IMR-90 (cell line): ENCODE results near the gene CKAP5. TPM values are rescaled to one million over a fixed set of nuclear protein-coding genes. Genes with fewer than 3 reads are reported as not detected.

Source experiments
- ATAC-seq: fragments of 200-7000 bp; cut with Tn5 transposase; 2 replicates; pipeline ENCODE4 v1.9.1; 2020; ENCODE audit warnings: low read depth, mild to moderate bottlenecking, moderate library complexity
- BruUV-seq: library from RNA; stranded (reverse); fragments of 400-500 nt; replicated peaks from 2 replicates; lab custom pipeline; 2021; lab: Mats Ljungman, UMichigan
- CTCF ChIA-PET: fragments of 300-600 bp; formaldehyde crosslinking; extraction: SDS; loops from one replicate; lab custom pipeline; 2021; ENCODE audit warnings: antibody characterized with exemption; lab: Yijun Ruan, JAX
- POLR2A ChIA-PET: fragments of 300-600 bp; sonication (Branson Sonifier 250); formaldehyde crosslinking; loops from one replicate; lab custom pipeline; 2022; ENCODE audit warnings: antibody characterized with exemption; ENCODE audit not compliant: unreplicated experiment; lab: Charles Lee
- DNase-seq: peaks from one replicate; pipeline ENCODE4 v3.0.0; 2013
- H2AFZ ChIP-seq: replicated peaks from 2 replicates; pipeline ENCODE3; 2013; ENCODE audit warnings: low read length, mild to moderate bottlenecking; ENCODE audit not compliant: poor library complexity
- H2AK5ac ChIP-seq: 2 replicates; pipeline ENCODE4 v1.6.1; 2013; ENCODE audit warnings: low read depth, low read length, inconsistent platforms
- H2AK9ac ChIP-seq: replicated peaks from 2 replicates; pipeline ENCODE3; 2013; ENCODE audit warnings: mild to moderate bottlenecking, low read depth, low read length, moderate library complexity; ENCODE audit not compliant: poor library complexity
- H2BK120ac ChIP-seq: 2 replicates; pipeline ENCODE4 v1.6.1; 2013; ENCODE audit warnings: low read depth, low read length, inconsistent platforms
- H2BK15ac ChIP-seq: 3 replicates; pipeline ENCODE4 v1.6.1; 2013; ENCODE audit warnings: low read depth, low read length, inconsistent platforms
- H2BK20ac ChIP-seq: 2 replicates; pipeline ENCODE4 v1.6.1; 2013; ENCODE audit warnings: low read depth, mild to moderate bottlenecking, inconsistent platforms, low read length, moderate library complexity
- H2BK5ac ChIP-seq: 2 replicates; pipeline ENCODE4 v1.6.1; 2013; ENCODE audit warnings: mild to moderate bottlenecking, low read depth, low read length, inconsistent platforms; ENCODE audit not compliant: poor library complexity, severe bottlenecking
- H3K14ac ChIP-seq: replicated peaks from 2 replicates; pipeline ENCODE4 v1.6.1; 2013; ENCODE audit warnings: low read depth, low read length, inconsistent platforms
- H3K18ac ChIP-seq: 2 replicates; pipeline ENCODE4 v1.6.1; 2013; ENCODE audit warnings: low read depth, low read length, control low read depth
- H3K23ac ChIP-seq: 2 replicates; pipeline ENCODE4 v1.6.1; 2013; ENCODE audit warnings: low read depth, low read length, inconsistent platforms
- H3K27ac ChIP-seq: 2 replicates; pipeline ENCODE4 v1.5.1; 2013; ENCODE audit warnings: mild to moderate bottlenecking, control low read depth, low read length; ENCODE audit not compliant: insufficient read depth
- H3K27me3 ChIP-seq: 2 replicates; pipeline ENCODE4 v1.6.1; 2013; ENCODE audit warnings: low read length; ENCODE audit not compliant: control insufficient read depth, insufficient read depth
- H3K36me3 ChIP-seq: 2 replicates; pipeline ENCODE4 v1.6.1; 2013; ENCODE audit warnings: low read length, mixed read lengths; ENCODE audit not compliant: control insufficient read depth, insufficient read depth
- H3K4ac ChIP-seq: 2 replicates; pipeline ENCODE4 v1.6.1; 2013; ENCODE audit warnings: low read depth, low read length, inconsistent platforms
- H3K4me1 ChIP-seq: 2 replicates; pipeline ENCODE4 v1.6.1; 2013; ENCODE audit warnings: low read length, mixed read lengths; ENCODE audit not compliant: control insufficient read depth, insufficient read depth
- H3K4me2 ChIP-seq: 2 replicates; pipeline ENCODE4 v1.6.1; 2013; ENCODE audit warnings: low read depth, mild to moderate bottlenecking, control low read depth, low read length, moderate library complexity
- H3K4me3 ChIP-seq: 2 replicates; pipeline ENCODE4 v1.5.1; 2013; ENCODE audit warnings: low read depth, mild to moderate bottlenecking, control low read depth, low read length, moderate library complexity; ENCODE audit not compliant: insufficient read depth
- H3K56ac ChIP-seq: 2 replicates; pipeline ENCODE4 v1.6.1; 2013; ENCODE audit warnings: low read length, inconsistent platforms; ENCODE audit not compliant: insufficient read depth; ENCODE audit errors: extremely low read depth
- H3K79me1 ChIP-seq, 2 experiments: 2 replicates each; pipeline ENCODE4 v1.6.1; 2013; ENCODE audit warnings: low read length in 2 of 2, inconsistent platforms in 1 of 2, low read depth in 1 of 2
- H3K9ac ChIP-seq: 2 replicates; pipeline ENCODE4 v1.6.1; 2013; ENCODE audit warnings: low read depth, low read length, control low read depth
- H3K9me1 ChIP-seq: 2 replicates; pipeline ENCODE4 v1.6.1; 2013; ENCODE audit warnings: low read length, inconsistent platforms; ENCODE audit not compliant: insufficient read depth
- H3K9me3 ChIP-seq: 2 replicates; pipeline ENCODE4 v1.6.1; 2013; ENCODE audit warnings: low read length; ENCODE audit not compliant: control insufficient read depth, insufficient read depth
- H4K20me1 ChIP-seq: 2 replicates; pipeline ENCODE4 v1.6.1; 2013; ENCODE audit warnings: low read length, inconsistent platforms; ENCODE audit not compliant: insufficient read depth
- H4K5ac ChIP-seq: 2 replicates; pipeline ENCODE4 v1.6.1; 2013; ENCODE audit warnings: mild to moderate bottlenecking, low read depth, low read length, control low read depth
- H4K8ac ChIP-seq, 2 experiments: 2 replicates each; pipeline ENCODE4 v1.6.1; 2013; ENCODE audit warnings: low read depth in 2 of 2, low read length in 2 of 2, control low read depth in 1 of 2, inconsistent platforms in 1 of 2
- H4K91ac ChIP-seq: 2 replicates; pipeline ENCODE4 v1.6.1; 2013; ENCODE audit warnings: low read depth, low read length, inconsistent platforms; ENCODE audit not compliant: insufficient read depth
- BHLHE40 ChIP-seq: fragments of 150-350 bp; IDR thresholded peaks from 2 replicates; pipeline ENCODE4 v1.6.1; 2016; ENCODE audit warnings: mild to moderate bottlenecking, low read depth, low read length
- CEBPB ChIP-seq: IDR thresholded peaks from 2 replicates; pipeline ENCODE4 v1.6.1; 2012; ENCODE audit warnings: low read depth, low read length, improper control_type of control experiment
- CHD1 ChIP-seq: IDR thresholded peaks from 2 replicates; pipeline ENCODE4 v1.6.1; 2012; ENCODE audit warnings: low read depth, low read length, improper control_type of control experiment
- FOS ChIP-seq: fragments of 150-350 bp; IDR thresholded peaks from 2 replicates; pipeline ENCODE4 v1.6.1; 2016; ENCODE audit warnings: low read depth, low read length
- MAZ ChIP-seq: IDR thresholded peaks from 2 replicates; pipeline ENCODE4 v1.6.1; 2012; ENCODE audit warnings: low read depth, mild to moderate bottlenecking, low read length, improper control_type of control experiment, moderate library complexity, borderline replicate concordance
- NFE2L2 ChIP-seq: fragments of 150-350 bp; IDR thresholded peaks from 2 replicates; pipeline ENCODE4 v1.6.1; 2016; ENCODE audit warnings: low read depth, mild to moderate bottlenecking, low read length
- POLR2A ChIP-seq: IDR thresholded peaks from 2 replicates; pipeline ENCODE4 v1.6.1; 2012; ENCODE audit warnings: mild to moderate bottlenecking, low read depth, low read length
- RAD21 ChIP-seq: IDR thresholded peaks from 2 replicates; pipeline ENCODE4 v1.6.1; 2012; ENCODE audit warnings: low read length, improper control_type of control experiment
- RFX5 ChIP-seq: IDR thresholded peaks from 2 replicates; pipeline ENCODE4 v1.8.0; 2012; ENCODE audit warnings: low read depth, mild to moderate bottlenecking, low read length, moderate library complexity
- SMC3 ChIP-seq: fragments of 150-350 bp; IDR thresholded peaks from 2 replicates; pipeline ENCODE4 v1.6.1; 2016; ENCODE audit warnings: low read depth, mild to moderate bottlenecking, antibody characterized with exemption, low read length, moderate library complexity
- WGBS, 2 experiments: methylation state at CpG; one replicate each; pipeline versions ENCODE4 v1.1.5 to v1.1.7; 2013; ENCODE audit warnings: missing lambda C conversion rate in 2 of 2; ENCODE audit not compliant: insufficient read length in 1 of 2; ENCODE audit errors: extremely low coverage in 2 of 2; 5-methylcytosine and 5-hydroxymethylcytosine counted together
- dilution Hi-C: fragments of 300-500 bp; cut with HindIII; formaldehyde crosslinking; loops from one replicate; pipeline ENCODE4 v1.14.3; 2018; ENCODE audit warnings: low sequenced_read_pairs; ENCODE audit not compliant: unreplicated experiment
- in situ Hi-C: fragments of 300-500 bp; cut with MboI; formaldehyde crosslinking; loops from 3 replicates; pipeline ENCODE4 v1.14.3; 2019; ENCODE audit warnings: low sequenced_read_pairs, inconsistent platforms, mixed read lengths
- intact Hi-C: fragments of 100-400 bp; cut with micrococcal nuclease; formaldehyde crosslinking; loops from 2 replicates; pipeline ENCODE4 v1.10.0; 2022
- polyA plus RNA-seq, 3 experiments: library from polyadenylated mRNA; depleted of rRNA; stranded (reverse); fragments of >200 nt; gene quantifications; 2 replicates each; pipeline ENCODE4 v1.2.3, GENCODE V29; 2012; ENCODE audit warnings: low replicate concordance in 1 of 3
- total RNA-seq: library from RNA; depleted of rRNA; stranded (reverse); fragments of >200 nt; gene quantifications from 2 replicates; pipeline ENCODE4 v1.2.3, GENCODE V29; 2012
- TF ChIP-seq, protein P1 (sequence below): conservative IDR thresholded peaks from 2 replicates; pipeline ENCODE4 v1.5.1; 2012; ENCODE audit warnings: mild to moderate bottlenecking, low read depth, low read length, improper control_type of control experiment
- TF ChIP-seq, protein P2 (sequence below): fragments of 150-350 bp; IDR thresholded peaks from 2 replicates; pipeline ENCODE4 v1.6.1; 2017; ENCODE audit warnings: mild to moderate bottlenecking, antibody characterized with exemption, low read length, low read depth
- TF ChIP-seq, protein P3 (sequence below): fragments of 150-350 bp; IDR thresholded peaks from 2 replicates; pipeline ENCODE4 v1.6.1; 2016; ENCODE audit warnings: low read depth, mild to moderate bottlenecking, low read length, moderate library complexity, borderline replicate concordance

Gene CKAP5
- total and polyA plus RNA-seq, 2 of the 4 experiments (the other 2 are of a cell fraction): 59.5 to 79.2 TPM

DNA sequence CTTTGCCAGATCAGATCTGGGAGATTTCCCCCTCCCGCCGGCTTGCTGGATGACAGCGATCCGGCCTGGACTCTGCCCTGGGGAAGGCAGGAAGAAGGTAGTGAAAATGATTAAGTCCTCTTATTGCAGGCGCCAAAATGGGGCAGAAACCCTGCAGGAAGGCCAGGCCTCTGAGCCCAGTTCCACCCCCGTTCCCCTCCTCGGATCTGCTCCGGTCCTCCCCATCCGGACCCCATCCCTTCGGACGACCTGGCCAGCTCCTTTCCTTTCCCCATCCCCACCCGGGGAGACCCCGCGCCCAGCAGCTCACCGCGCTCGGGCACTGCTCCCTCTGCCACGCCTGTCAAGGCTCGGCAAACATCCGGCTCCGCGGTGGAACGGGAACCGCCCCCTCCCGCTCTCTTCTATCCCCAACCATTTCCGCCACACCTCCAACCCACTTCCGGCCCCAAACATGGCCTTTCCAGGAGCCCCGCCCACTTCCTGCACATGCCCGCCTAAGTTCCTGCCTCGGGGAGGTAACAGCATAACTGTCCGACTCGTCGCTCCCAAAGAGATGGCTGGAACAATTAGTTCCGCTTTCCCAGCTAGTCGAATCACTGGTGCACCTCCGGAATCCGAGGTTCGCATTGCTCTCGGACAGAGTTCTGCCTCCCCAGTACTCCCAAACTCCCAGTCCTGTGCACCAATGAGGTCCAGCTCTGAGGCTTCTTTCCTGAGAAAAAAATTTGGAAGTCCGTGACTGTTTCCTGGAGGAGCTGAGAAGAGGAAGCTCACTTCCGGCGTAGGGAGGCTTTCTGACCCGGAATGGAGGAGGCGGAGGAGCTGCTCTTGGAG lies 145.6 kb downstream of the CKAP5 start, which contains the start of the genes ARHGAP1 and ZNF408:
Gene ARHGAP1, minus strand, starts transcription at position 379 of the 837 bp plus-strand sequence. CDS start 4,512 bp downstream, outside the sequence.
Gene ZNF408, plus strand, starts transcription at position 791 of the 837 bp plus-strand sequence. Its CDS starts 17 bp downstream, at position 808.
- peak within 1 kb of the TSS; percentile 99 for H3K14ac ChIP-seq
- WGBS, 2 experiments: 0% methylated on average over 20 of the region's 44 CpGs; no CpG with 5 or more reads in 1 of the 2 experiments
- ChIA-PET POLR2A (interaction anchor here (0.6 to 1.3 kb wide), 5 partner anchors 10 to 409 kb away, joined by 3 to 5 read pairs (median 3); no protein-coding TSS in a partner anchor), CTCF (interaction anchor here (0.6 kb wide), 1 partner anchor 352 kb away, joined by 3 read pairs; no protein-coding TSS in a partner anchor)
- peak within 1 kb of the TSS; percentile 98 for H3K9ac ChIP-seq
- dilution Hi-C loops: no loop called here
- peak within 1 kb of the TSS; percentile 90 to 99 for H4K8ac ChIP-seq
- intact Hi-C loops: no loop called here
- H2AK5ac ChIP-seq: peak within 1 kb of the TSS; percentile 94
- peaks cover 40% of the 10 kb centered on the region for H3K36me3 ChIP-seq
- H3K27me3 ChIP-seq: no peaks in the 10 kb centered on the region
- in situ Hi-C loops: no loop called here
- peak within 1 kb of the TSS; percentile 98 for H4K91ac ChIP-seq
- peak within 1 kb of the TSS; percentile 96 for H2BK120ac ChIP-seq
- BruUV-seq: no TSS peak
- peak within 1 kb of the TSS; percentile 99 for H2AK9ac ChIP-seq
- peak within 1 kb of the TSS; percentile 94 for H3K23ac ChIP-seq
- peak; percentile 98 for DNase-seq
- H2BK20ac ChIP-seq: peak within 1 kb of the TSS; percentile 83; the same call in 1 of the 2 replicates
- peak within 1 kb of the TSS; percentile 96 for H2AFZ ChIP-seq
- ATAC-seq: peak; percentile 93
- H3K18ac ChIP-seq: peak within 1 kb of the TSS; percentile 94
- H3K4ac ChIP-seq: peak within 1 kb of the TSS; percentile 97
- H3K4me2 ChIP-seq: peak within 1 kb of the TSS; percentile 96
- peaks cover 25 to 79% of the 10 kb centered on the region in 2 experiments; a peak in 3 of 4 replicates for H3K79me1 ChIP-seq
- H2BK15ac ChIP-seq: peak within 1 kb of the TSS; percentile 82; the same call in 1 of the 3 replicates
- peak within 1 kb of the TSS; percentile 98 for H3K27ac ChIP-seq
- H3K4me1 ChIP-seq: peaks cover 11% of the 10 kb centered on the region
- H3K9me1 ChIP-seq: peaks cover 12% of the 10 kb centered on the region; the same call in 1 of the 2 replicates
- H3K4me3 ChIP-seq: peak within 1 kb of the TSS; percentile 91
- peak within 1 kb of the TSS; percentile 96 for H4K5ac ChIP-seq
- H3K9me3 ChIP-seq: no peaks in the 10 kb centered on the region
- peak within 1 kb of the TSS; percentile 99 for H3K56ac ChIP-seq
- peak within 1 kb of the TSS; percentile 95 for H2BK5ac ChIP-seq
- H4K20me1 ChIP-seq: peaks cover 8% of the 10 kb centered on the region; the same call in 1 of the 2 replicates
- TF ChIP-seq, protein P1, sequence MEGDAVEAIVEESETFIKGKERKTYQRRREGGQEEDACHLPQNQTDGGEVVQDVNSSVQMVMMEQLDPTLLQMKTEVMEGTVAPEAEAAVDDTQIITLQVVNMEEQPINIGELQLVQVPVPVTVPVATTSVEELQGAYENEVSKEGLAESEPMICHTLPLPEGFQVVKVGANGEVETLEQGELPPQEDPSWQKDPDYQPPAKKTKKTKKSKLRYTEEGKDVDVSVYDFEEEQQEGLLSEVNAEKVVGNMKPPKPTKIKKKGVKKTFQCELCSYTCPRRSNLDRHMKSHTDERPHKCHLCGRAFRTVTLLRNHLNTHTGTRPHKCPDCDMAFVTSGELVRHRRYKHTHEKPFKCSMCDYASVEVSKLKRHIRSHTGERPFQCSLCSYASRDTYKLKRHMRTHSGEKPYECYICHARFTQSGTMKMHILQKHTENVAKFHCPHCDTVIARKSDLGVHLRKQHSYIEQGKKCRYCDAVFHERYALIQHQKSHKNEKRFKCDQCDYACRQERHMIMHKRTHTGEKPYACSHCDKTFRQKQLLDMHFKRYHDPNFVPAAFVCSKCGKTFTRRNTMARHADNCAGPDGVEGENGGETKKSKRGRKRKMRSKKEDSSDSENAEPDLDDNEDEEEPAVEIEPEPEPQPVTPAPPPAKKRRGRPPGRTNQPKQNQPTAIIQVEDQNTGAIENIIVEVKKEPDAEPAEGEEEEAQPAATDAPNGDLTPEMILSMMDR: no peak
- TF ChIP-seq RFX5: no peak
- TF ChIP-seq FOS: no peak
- TF ChIP-seq CEBPB: no peak
- TF ChIP-seq, protein P2, sequence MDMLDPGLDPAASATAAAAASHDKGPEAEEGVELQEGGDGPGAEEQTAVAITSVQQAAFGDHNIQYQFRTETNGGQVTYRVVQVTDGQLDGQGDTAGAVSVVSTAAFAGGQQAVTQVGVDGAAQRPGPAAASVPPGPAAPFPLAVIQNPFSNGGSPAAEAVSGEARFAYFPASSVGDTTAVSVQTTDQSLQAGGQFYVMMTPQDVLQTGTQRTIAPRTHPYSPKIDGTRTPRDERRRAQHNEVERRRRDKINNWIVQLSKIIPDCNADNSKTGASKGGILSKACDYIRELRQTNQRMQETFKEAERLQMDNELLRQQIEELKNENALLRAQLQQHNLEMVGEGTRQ: peak; percentile 77
- no peak; the same call in 1 of the 2 replicates for TF ChIP-seq RAD21
- TF ChIP-seq SMC3: no peak
- TF ChIP-seq, protein P3, sequence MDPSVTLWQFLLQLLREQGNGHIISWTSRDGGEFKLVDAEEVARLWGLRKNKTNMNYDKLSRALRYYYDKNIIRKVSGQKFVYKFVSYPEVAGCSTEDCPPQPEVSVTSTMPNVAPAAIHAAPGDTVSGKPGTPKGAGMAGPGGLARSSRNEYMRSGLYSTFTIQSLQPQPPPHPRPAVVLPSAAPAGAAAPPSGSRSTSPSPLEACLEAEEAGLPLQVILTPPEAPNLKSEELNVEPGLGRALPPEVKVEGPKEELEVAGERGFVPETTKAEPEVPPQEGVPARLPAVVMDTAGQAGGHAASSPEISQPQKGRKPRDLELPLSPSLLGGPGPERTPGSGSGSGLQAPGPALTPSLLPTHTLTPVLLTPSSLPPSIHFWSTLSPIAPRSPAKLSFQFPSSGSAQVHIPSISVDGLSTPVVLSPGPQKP: peak; percentile 98
- peak; percentile 76; the same call in 1 of the 2 replicates for TF ChIP-seq MAZ
- TF ChIP-seq CHD1: 0 out of 2 replicates have a peak, but pooled peaks have one; percentile 46
- no peak for TF ChIP-seq NFE2L2
- peak; percentile 95 for TF ChIP-seq POLR2A
- TF ChIP-seq BHLHE40: peak; percentile 60
